Amniotic epithelial cell (primary cell): ENCODE results near the gene ACRBP.
"Not testable (repeated sequence)": the region's sequence is repeated elsewhere in the genome, so short reads cannot be mapped to it uniquely, and the experiment has no call there.

ENCODE experiments used
- DNase-seq: peaks from one replicate; pipeline ENCODE4 v3.0.0-alpha.2; 2010; ENCODE audit warnings: low read depth

Gene ACRBP

GRCh38 chr12:6614513-6615172 lies 32.6 kb downstream of the ACRBP start:
- peak; percentile 21 for DNase-seq

GRCh38 chr12:6613776-6614512 lies 33.3 kb downstream of the ACRBP start:
- DNase-seq: peak; percentile 100

DNA sequence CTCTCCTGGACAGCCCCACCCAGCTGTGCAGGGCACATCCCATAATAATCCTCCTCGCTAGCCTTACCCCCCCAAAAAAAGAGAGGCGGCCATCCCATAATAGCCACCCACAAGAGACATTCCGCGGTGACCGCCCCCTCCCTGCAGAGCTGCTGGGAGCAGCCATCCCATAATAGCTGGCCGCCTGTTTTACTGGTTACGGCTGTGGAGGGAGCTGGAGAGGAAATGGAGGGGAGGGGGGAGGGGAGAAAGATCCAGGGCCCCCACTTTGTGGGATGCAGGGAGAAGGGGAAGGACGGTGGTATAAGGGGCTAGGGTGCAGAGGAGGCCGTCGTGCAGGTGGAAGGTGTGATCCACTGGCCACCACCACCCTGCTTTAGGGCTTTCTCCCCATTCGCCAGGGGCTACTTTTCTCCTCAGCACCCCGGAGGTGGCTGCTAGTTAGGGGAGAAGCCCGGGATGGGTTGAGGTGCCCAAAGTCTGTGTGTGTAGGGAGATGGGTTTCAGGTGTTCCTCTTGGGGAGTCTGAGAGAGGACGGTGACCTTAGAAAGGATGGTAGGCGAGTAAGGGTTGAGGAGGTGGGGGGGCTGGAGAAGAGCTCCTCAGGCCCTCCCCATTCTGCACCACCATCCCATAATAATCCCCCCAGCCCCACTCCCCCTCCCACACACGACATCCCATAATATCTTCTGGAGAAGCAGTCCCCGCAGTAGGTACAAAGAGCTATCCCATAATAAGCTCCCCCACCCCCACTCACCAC lies 34.0 kb downstream of the ACRBP start:
- peak; percentile 76 for DNase-seq

GRCh38 chr12:6612652-6613014 lies 34.6 kb downstream of the ACRBP start:
- DNase-seq: no peak

- DNase-seq: no peak
These were observed 35.0 kb downstream of the ACRBP start for GRCh38 chr12:6612247-6612646.

- DNase-seq: peak; percentile 43
These were observed 38.5 kb downstream of the ACRBP start for GRCh38 chr12:6608592-6609281.

GRCh38 chr12:6607751-6608591 lies 39.3 kb downstream of the ACRBP start:
- peak; percentile 75 for DNase-seq

- peak; percentile 34 for DNase-seq
These were observed 40.7 kb downstream of the ACRBP start for GRCh38 chr12:6606331-6607131.

GRCh38 chr12:6605421-6606330 lies 41.6 kb downstream of the ACRBP start:
- DNase-seq: peak; percentile 19

DNA sequence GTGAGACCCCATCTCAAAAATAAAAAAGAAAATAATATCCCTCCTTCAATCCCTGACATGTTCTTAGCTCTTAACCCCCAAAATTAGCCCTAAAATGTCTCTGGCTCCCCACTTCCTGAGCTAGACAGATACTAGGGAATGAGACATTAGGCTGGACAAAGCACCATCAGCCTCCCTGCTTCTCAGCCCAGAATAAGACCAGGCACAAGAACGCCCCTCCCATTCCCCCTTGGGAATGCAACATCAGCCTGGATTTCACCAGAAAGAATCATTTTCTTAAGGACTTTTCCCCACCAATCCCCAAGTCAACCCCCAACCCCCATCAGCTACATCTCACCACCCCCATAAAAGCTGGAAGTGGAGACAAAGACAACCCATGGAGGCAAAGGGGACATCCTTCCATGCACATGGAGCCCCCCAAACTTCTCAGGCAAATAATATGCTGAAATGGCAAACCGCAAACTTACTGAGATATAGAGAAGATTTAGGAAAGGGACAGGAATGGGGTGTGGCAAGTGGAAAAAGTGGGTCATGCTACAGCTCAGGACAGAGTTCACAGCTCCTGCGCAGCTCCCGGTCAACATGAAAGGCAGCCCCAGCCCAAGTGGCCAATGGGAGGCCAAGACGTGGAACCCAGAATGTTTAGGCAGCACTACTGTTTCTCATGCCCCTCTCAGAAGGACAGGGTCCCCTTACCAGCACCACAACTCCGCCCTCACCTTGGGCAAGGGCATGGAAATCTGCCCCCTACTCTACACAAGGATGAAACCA lies 42.8 kb downstream of the ACRBP start:
- DNase-seq: peak; percentile 12

DNA sequence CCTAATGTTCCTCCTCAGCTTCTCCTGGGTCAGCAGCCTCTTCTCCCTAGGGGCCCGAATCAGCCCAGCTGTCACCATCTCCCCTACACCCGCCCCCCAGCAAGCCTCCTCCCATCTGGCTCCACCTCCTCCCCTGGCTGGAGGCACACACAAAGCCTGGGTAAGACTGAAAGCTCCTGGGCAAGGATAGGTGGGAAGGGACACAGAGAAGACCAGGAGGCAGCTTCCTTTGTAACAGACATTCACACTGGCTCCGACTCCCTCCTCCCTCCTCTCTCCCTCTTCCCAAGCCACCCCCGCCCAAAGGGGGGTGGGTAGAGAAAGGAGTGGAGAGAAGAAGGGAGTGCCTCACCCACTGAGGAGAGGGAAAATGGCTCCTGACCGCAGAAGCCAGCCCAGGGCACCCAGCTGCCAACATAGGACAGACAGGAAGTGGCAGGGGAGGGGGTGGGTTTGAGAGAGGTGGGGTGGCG lies 44.1 kb downstream of the ACRBP start:
- peak; percentile 33 for DNase-seq

DNA sequence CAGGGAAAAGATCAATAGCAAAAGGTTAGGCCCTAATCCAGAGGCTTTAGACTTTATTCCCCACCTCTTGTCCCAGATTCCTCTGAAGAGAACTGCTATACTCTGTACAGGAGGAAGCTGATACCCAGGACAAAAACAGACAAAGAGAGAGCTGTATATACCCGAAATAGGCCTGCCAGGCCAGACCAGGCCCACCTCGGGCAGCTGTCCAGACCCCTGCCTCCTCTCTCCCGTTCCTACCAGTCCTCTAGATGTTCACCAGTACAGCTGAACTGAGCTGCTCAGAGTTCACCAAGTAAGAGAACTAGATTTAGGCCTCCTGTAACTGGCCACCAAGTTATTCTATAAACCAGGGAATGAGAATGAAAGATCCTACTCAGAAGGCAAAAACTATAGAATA lies 44.7 kb downstream of the ACRBP start:
- DNase-seq: no peak

DNA sequence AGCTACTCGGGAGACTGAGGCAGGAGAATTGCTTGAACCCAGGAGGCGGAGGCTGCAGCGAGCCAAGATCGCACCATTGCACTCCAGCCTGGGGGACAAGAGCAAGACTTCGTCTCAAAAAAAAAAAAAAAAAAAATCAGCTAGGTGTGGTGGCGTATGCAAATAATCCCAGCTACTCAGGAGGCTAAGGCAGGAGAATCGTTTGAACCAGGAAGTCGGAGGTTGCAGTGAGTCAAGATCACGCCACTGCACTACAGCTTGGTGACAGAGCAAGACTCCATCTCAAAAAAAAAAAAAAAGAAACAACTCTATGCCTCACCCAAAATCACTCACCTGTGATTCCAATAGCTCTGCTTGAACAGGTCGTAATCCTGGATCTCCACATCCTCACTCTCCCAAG lies 51.6 kb downstream of the ACRBP start:
- not testable (repeated sequence) for DNase-seq

DNA sequence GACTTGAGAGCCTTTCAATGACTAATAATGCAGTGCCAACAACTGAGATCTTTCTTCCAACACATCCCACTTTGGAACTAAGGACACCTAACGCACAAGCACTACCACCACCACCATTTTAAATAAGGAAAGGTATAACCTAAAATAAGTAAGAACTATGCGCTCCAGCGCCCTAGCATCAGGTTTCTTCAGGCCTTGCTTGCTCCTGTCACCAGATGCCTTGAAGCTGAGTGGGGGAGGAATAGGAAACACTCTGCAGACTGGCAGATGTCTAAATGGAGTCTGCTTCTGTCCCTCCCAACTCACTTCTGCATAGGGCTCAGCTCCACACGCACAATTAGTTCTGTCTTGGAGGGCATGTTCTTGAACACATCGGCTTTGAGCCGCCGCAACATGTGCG lies 55.1 kb downstream of the ACRBP start:
- DNase-seq: no peak
